Measurements from ENCODE around the gene CTNNA3.

Gene CTNNA3

DNA sequence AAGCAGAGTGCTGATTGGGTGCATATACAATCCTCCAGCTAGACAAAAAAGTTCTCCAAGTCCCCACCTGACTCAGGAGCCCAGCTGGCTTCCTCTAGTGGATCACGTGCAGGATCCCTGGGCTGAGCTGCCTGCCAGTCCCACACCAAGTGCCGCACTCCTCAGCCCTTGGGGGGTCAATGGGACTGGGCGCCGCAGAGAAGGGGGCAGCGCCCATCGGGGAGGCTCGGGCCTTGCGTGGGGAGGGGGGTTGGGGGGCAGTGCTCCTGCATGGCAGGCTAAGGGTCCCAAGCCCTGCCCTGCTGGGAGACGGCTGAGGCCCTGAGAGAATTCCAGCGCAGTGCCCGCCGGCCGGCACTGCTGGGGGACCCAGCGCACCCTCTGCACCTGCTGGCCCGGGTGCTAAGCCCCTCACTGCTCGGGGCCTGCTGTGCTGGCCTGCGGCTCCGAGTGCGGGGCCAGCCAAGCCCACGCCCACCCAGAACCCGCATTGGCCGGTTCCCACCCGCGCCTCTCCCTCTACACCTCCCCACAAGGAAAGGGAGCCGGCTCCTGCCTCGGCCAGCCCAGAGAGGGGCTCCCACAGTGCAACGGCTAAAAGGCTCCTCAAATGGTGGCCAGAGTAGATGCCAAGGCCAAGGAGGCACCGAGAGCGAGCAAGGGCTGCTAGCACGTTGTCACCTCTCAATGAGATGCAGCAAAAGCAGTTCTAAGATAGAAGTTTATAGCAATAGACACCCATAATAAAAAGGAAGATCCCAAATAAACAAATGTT, 1044.5 kb downstream of the CTNNA3 start (continued):
- TF ChIP-seq, protein P1, sequence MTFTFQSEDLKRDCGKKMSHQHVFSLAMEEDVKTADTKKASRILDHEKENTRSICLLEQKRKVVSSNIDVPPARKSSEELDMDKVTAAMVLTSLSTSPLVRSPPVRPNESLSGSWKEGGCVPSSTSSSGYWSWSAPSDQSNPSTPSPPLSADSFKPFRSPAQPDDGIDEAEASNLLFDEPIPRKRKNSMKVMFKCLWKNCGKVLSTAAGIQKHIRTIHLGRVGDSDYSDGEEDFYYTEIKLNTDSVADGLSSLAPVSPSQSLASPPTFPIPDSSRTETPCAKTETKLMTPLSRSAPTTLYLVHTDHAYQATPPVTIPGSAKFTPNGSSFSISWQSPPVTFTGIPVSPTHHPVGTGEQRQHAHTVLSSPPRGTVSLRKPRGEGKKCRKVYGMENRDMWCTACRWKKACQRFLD (tag by site-specific recombination; IDR thresholded peaks at IDR 0.05) = no peak
- no peak for TF ChIP-seq MYNN (tag by site-specific recombination; IDR thresholded peaks at IDR 0.05; ENCODE audit: borderline replicate concordance)

DNA sequence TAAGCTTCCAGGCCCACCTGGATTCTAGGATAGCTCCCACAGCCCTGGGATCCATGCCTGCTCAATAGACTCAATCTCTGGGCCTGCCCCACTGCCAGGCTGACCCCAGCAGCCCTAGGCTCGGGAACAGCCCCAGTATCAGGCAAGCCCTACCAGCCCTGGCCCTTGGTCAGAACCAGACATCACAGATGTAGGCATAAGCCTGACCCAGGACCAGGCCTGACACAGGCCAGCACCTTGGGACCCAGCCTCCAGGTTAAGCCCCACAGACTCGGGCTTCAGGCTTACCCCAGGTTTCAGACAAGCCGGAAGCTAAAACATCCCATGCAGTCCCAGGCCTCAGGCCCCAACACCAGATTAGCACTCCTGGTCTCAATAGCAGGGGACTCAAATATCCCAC, 1046.4 kb downstream of the CTNNA3 start:
- CTCF ChIA-PET = no interaction called here
- Histone ChIP-seq H3K4me1 (ENCODE audit: control insufficient read depth, insufficient read depth, low read length) (no peaks in the 10 kb centered on the region), H3K4me3 (ENCODE audit: low read depth, low read length) (no peak overlapping the region), H3K36me3 (ENCODE audit: control insufficient read depth in 2 of 2, insufficient read depth in 1 of 2, low read length in 2 of 2) (no peaks in the 10 kb centered on the region), H3K27ac (ENCODE audit: extremely low read depth, low read depth, low read length) (no peak overlapping the region), H3K9me3 (ENCODE audit: control insufficient read depth, insufficient read depth, low read depth, low read length) (no peaks in the 10 kb centered on the region)
- TF ChIP-seq ZNF121 (tag by site-specific recombination; IDR thresholded peaks at IDR 0.05) = no peak
- TF ChIP-seq ZNF292 (tag by site-specific recombination; IDR thresholded peaks at IDR 0.05; ENCODE audit: borderline replicate concordance, low read depth) = no peak
- TF ChIP-seq ZNF792 (tag by site-specific recombination; IDR thresholded peaks at IDR 0.05) = no peak
- no peak for TF ChIP-seq ZNF138 (tag by site-specific recombination; IDR thresholded peaks at IDR 0.05; ENCODE audit: borderline replicate concordance)
- TF ChIP-seq ZNF404 (tag by site-specific recombination; IDR thresholded peaks at IDR 0.05) = no peak
- TF ChIP-seq ZNF202 (tag by site-specific recombination; IDR thresholded peaks at IDR 0.05; ENCODE audit: borderline replicate concordance) = no peak
- TF ChIP-seq ZNF624 (tag by site-specific recombination; IDR thresholded peaks at IDR 0.05) = no peak
- TF ChIP-seq, protein P2, sequence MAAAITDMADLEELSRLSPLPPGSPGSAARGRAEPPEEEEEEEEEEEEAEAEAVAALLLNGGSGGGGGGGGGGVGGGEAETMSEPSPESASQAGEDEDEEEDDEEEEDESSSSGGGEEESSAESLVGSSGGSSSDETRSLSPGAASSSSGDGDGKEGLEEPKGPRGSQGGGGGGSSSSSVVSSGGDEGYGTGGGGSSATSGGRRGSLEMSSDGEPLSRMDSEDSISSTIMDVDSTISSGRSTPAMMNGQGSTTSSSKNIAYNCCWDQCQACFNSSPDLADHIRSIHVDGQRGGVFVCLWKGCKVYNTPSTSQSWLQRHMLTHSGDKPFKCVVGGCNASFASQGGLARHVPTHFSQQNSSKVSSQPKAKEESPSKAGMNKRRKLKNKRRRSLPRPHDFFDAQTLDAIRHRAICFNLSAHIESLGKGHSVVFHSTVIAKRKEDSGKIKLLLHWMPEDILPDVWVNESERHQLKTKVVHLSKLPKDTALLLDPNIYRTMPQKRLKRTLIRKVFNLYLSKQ (tag by site-specific recombination; IDR thresholded peaks at IDR 0.05; ENCODE audit: borderline replicate concordance) = no peak
- no peak for TF ChIP-seq ZNF596 (tag by site-specific recombination; IDR thresholded peaks at IDR 0.05)
- no peak for TF ChIP-seq ZNF768 (tag by site-specific recombination; IDR thresholded peaks at IDR 0.05)
- TF ChIP-seq ZNF785 (tag by site-specific recombination; IDR thresholded peaks at IDR 0.05) = no peak
- TF ChIP-seq ZNF311 (tag by site-specific recombination; IDR thresholded peaks at IDR 0.05; ENCODE audit: borderline replicate concordance) = no peak
- TF ChIP-seq, protein P3, sequence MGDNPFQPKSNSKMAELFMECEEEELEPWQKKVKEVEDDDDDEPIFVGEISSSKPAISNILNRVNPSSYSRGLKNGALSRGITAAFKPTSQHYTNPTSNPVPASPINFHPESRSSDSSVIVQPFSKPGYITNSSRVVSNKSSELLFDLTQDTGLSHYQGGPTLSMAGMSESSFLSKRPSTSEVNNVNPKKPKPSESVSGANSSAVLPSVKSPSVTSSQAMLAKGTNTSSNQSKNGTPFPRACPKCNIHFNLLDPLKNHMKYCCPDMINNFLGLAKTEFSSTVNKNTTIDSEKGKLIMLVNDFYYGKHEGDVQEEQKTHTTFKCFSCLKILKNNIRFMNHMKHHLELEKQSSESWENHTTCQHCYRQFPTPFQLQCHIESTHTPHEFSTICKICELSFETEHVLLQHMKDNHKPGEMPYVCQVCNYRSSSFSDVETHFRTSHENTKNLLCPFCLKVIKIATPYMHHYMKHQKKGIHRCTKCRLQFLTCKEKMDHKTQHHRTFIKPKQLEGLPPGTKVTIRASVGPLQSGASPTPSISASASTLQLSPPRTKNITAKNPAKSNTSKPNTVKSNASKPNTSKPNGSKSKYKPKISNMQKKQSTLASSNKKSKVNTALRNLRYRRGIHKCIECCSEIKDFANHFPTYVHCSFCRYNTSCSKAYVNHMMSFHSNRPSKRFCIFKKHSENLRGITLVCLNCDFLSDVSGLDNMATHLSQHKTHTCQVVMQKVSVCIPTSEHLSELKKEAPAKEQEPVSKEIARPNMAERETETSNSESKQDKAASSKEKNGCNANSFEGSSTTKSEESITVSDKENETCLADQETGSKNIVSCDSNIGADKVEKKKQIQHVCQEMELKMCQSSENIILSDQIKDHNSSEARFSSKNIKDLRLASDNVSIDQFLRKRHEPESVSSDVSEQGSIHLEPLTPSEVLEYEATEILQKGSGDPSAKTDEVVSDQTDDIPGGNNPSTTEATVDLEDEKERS (tag by site-specific recombination; IDR thresholded peaks at IDR 0.05) = no peak
- POLR2A ChIA-PET = no interaction called here

DNA sequence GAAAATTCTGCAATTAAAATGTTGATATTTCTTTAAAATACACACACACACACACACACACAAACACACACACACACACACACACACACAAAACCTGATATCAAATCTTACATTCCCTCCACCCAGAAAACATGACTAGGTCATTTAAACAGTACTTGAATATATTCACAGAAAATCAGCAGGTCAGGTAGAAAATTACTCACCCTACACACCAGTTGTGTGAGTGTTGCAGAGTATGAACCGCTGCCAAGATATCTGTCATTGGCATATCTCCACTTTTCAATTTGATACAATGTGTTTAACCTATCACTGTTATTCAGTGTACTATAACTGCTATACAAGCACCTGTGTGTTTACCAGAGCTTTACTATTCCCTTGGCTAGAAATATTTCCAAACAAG, 1053.8 kb downstream of the CTNNA3 start:
- ChIA-PET CTCF (no interaction called here), POLR2A (no interaction called here)
- H3K4me1 ChIP-seq (ENCODE audit: control insufficient read depth, insufficient read depth, low read length) = no peaks in the 10 kb centered on the region
- TF ChIP-seq, protein P4, sequence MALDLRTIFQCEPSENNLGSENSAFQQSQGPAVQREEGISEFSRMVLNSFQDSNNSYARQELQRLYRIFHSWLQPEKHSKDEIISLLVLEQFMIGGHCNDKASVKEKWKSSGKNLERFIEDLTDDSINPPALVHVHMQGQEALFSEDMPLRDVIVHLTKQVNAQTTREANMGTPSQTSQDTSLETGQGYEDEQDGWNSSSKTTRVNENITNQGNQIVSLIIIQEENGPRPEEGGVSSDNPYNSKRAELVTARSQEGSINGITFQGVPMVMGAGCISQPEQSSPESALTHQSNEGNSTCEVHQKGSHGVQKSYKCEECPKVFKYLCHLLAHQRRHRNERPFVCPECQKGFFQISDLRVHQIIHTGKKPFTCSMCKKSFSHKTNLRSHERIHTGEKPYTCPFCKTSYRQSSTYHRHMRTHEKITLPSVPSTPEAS (tag by site-specific recombination; IDR thresholded peaks at IDR 0.05) = peak; percentile 75
- no peak for TF ChIP-seq ZNF76 (tag by site-specific recombination; IDR thresholded peaks at IDR 0.05; ENCODE audit: borderline replicate concordance, low read depth)
- TF ChIP-seq, protein P5, sequence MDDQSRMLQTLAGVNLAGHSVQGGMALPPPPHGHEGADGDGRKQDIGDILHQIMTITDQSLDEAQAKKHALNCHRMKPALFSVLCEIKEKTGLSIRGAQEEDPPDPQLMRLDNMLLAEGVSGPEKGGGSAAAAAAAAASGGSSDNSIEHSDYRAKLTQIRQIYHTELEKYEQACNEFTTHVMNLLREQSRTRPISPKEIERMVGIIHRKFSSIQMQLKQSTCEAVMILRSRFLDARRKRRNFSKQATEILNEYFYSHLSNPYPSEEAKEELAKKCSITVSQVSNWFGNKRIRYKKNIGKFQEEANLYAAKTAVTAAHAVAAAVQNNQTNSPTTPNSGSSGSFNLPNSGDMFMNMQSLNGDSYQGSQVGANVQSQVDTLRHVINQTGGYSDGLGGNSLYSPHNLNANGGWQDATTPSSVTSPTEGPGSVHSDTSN (CRISPR knock-in tag; IDR thresholded peaks at IDR 0.05) = no peak
- H3K36me3 ChIP-seq (ENCODE audit: control insufficient read depth in 2 of 2, insufficient read depth in 1 of 2, low read length in 2 of 2) = no peaks in the 10 kb centered on the region
- H3K9me3 ChIP-seq (ENCODE audit: control insufficient read depth, insufficient read depth, low read depth, low read length) = no peaks in the 10 kb centered on the region
- H3K4me3 ChIP-seq (ENCODE audit: low read depth, low read length) = no peak overlapping the region
- no peak overlapping the region for H3K27ac ChIP-seq (ENCODE audit: extremely low read depth, low read depth, low read length)
